Measurements from ENCODE around the gene COPRS.

The COPRS gene

DNA sequence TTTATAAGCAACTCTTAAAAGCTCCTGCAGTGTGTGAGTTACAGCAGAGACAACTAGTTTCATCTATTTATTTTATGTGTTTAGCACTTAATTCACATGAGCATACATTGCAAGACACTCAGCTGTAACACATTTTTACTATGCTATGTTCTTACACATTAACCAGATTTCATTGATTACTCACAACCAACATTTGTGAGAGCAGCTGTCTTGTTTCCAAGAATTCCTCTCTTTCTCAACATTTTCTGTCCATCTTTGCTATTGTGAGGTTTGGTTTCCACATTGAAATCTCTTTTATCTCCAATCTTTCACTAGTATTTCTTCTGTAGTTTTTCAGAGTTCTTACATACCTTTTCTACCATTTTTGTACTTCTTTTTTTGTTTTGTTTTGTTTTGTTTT is 51.2 kb downstream of the COPRS start:
- DNase-seq: no peak

DNA sequence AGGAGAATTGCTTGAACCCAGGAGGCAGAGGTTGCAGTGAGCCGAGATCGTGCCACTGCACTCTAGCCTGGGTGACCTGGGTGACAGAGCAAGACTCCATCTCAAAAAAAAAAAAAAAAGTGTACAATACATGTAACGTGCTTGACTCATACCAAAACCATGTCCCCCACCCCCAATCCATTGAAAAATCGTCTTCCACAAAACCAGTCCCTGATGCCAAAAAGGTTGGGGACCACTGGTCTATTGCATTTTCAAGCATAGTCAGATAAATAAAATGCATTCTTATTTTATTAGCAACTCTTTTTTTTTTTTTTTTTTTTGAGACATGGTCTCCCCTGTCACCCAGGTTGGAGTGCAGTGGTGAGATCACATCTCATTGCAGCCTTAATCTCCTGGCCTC is 52.1 kb downstream of the COPRS start:
- no peak for DNase-seq

DNA sequence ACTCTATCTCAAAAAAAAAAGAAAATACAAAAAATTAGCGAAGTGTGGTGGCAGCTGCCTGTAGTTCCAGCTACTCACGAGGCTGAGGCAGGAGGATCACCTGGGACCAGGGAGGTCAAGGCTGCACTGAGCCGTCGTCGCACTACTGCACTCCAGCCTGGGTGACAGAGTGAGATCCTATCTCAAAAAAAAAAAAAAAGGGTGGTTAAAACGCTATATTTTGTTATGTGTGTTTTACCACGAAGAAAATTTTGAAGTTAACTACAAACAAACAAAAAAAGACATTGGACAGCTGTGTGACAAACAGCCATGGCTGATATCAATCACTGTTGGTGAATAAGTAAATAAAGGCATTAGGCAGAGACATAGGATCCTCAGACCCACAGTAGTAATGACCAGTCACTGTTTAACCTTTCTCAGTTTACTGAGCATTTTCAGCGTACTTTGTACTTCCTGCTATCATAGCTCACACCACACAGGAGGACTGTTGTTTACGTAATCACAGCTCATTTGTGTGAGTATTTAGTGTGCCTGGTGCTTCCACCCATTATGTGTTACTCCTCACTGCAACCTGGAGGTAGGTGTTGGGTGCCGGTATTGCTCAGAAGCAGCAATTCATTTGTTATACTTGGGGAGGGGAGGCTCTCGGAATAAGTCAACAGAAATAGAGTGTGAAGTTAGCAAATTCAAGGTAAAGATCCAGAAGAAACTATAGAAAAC is 55.4 kb downstream of the COPRS start:
- DNase-seq: no peak

DNA sequence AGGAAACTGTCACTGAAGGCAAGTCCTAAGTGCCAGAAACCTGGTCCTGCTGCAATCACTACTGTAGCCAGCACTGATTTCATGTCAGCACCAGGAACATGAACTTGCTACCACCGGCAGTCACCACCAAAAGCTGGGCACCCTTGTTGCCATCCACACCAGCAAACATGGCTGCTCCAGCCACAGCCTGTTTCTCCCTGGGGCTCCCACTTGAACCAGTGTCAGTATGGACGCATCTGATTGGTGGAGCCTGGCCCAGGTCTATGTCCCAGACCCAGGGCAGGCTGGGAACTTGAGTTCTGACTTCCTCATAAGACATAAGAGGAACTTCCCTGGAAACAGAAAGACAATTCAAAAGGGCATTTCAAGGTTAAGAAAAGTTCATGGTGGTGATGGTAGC is 56.5 kb downstream of the COPRS start:
- DNase-seq: no peak
